ENCODE data around the gene EVI5. TPM values are rescaled to one million over a fixed set of nuclear protein-coding genes. Genes with fewer than 3 reads are reported as not detected.

EVI5 gene
- polyA plus RNA-seq, 2 of the 4 experiments (the other 2 are of a cell fraction) = 10.2 to 10.4 TPM

DNA sequence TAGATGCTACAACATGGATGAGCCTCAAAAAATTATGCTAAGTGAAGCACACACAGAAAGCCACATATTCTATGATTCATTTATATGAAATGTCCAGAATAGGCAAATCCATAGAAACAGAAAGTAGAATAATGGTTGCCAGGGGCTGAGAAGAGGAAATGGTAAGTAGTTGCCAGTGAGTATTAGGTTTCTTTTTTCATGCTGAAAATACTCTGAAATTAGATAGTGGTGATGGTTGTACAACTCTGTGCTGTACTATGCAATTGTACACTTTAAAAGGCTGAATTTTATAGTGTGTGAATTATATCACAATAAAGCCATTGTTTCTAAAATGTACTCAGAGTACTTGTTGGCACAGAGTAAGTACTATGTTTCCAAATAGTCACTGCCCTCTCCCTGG lies 282.7 kb downstream of the EVI5 start:
- no peaks in the 10 kb centered on the region for H3K4me1 ChIP-seq
- ChIA-PET CTCF (interaction anchor here (0.6 kb wide), 1 partner anchor 20 kb away, joined by 4 read pairs; no protein-coding TSS in a partner anchor), POLR2A (no interaction called here)
- no peak overlapping the region for H3K27ac ChIP-seq
- H3K4me3 ChIP-seq = no peak overlapping the region
- DNase-seq (ENCODE audit: low read depth in 1 of 2, low spot score in 1 of 2) (no peak), FAIRE-seq (no peak), ATAC-seq (no peak)
- H3K9me3 ChIP-seq = no peaks in the 10 kb centered on the region
- H3K4me2 ChIP-seq = no peak overlapping the region
- TF ChIP-seq, protein P1, sequence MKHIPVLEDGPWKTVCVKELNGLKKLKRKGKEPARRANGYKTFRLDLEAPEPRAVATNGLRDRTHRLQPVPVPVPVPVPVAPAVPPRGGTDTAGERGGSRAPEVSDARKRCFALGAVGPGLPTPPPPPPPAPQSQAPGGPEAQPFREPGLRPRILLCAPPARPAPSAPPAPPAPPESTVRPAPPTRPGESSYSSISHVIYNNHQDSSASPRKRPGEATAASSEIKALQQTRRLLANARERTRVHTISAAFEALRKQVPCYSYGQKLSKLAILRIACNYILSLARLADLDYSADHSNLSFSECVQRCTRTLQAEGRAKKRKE (CRISPR knock-in tag; IDR thresholded peaks at IDR 0.05; ENCODE audit: low read depth) = no peak
- TF ChIP-seq MAZ (IDR thresholded peaks at IDR 0.05; ENCODE audit: borderline replicate concordance, low read depth, low read length) (no peak), PHF8 (IDR thresholded peaks at IDR 0.05; ENCODE audit: borderline replicate concordance, low read depth) (no peak), BHLHE40 (IDR thresholded peaks at IDR 0.05; ENCODE audit: low read depth, low read length) (no peak), FOSB (CRISPR knock-in tag; IDR thresholded peaks at IDR 0.05) (no peak), RCOR1 (IDR thresholded peaks at IDR 0.05; ENCODE audit: low read depth, low read length) (no peak), EP300 (IDR thresholded peaks at IDR 0.05) (no peak), KDM5A (IDR thresholded peaks at IDR 0.05) (no peak), EHMT2 (IDR thresholded peaks at IDR 0.05; ENCODE audit: low read depth) (no peak), CHD4 (IDR thresholded peaks at IDR 0.05; ENCODE audit: borderline replicate concordance) (no peak)
- TF ChIP-seq, protein P2, sequence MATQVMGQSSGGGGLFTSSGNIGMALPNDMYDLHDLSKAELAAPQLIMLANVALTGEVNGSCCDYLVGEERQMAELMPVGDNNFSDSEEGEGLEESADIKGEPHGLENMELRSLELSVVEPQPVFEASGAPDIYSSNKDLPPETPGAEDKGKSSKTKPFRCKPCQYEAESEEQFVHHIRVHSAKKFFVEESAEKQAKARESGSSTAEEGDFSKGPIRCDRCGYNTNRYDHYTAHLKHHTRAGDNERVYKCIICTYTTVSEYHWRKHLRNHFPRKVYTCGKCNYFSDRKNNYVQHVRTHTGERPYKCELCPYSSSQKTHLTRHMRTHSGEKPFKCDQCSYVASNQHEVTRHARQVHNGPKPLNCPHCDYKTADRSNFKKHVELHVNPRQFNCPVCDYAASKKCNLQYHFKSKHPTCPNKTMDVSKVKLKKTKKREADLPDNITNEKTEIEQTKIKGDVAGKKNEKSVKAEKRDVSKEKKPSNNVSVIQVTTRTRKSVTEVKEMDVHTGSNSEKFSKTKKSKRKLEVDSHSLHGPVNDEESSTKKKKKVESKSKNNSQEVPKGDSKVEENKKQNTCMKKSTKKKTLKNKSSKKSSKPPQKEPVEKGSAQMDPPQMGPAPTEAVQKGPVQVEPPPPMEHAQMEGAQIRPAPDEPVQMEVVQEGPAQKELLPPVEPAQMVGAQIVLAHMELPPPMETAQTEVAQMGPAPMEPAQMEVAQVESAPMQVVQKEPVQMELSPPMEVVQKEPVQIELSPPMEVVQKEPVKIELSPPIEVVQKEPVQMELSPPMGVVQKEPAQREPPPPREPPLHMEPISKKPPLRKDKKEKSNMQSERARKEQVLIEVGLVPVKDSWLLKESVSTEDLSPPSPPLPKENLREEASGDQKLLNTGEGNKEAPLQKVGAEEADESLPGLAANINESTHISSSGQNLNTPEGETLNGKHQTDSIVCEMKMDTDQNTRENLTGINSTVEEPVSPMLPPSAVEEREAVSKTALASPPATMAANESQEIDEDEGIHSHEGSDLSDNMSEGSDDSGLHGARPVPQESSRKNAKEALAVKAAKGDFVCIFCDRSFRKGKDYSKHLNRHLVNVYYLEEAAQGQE (IDR thresholded peaks at IDR 0.05) = no peak
- TF ChIP-seq, protein P3, sequence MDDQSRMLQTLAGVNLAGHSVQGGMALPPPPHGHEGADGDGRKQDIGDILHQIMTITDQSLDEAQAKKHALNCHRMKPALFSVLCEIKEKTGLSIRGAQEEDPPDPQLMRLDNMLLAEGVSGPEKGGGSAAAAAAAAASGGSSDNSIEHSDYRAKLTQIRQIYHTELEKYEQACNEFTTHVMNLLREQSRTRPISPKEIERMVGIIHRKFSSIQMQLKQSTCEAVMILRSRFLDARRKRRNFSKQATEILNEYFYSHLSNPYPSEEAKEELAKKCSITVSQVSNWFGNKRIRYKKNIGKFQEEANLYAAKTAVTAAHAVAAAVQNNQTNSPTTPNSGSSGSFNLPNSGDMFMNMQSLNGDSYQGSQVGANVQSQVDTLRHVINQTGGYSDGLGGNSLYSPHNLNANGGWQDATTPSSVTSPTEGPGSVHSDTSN (IDR thresholded peaks at IDR 0.05) = no peak
- TF ChIP-seq, protein P4, sequence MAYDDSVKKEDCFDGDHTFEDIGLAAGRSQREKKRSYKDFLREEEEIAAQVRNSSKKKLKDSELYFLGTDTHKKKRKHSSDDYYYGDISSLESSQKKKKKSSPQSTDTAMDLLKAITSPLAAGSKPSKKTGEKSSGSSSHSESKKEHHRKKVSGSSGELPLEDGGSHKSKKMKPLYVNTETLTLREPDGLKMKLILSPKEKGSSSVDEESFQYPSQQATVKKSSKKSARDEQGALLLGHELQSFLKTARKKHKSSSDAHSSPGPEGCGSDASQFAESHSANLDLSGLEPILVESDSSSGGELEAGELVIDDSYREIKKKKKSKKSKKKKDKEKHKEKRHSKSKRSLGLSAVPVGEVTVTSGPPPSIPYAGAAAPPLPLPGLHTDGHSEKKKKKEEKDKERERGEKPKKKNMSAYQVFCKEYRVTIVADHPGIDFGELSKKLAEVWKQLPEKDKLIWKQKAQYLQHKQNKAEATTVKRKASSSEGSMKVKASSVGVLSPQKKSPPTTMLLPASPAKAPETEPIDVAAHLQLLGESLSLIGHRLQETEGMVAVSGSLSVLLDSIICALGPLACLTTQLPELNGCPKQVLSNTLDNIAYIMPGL (CRISPR knock-in tag; IDR thresholded peaks at IDR 0.05; ENCODE audit: borderline replicate concordance) = no peak

DNA sequence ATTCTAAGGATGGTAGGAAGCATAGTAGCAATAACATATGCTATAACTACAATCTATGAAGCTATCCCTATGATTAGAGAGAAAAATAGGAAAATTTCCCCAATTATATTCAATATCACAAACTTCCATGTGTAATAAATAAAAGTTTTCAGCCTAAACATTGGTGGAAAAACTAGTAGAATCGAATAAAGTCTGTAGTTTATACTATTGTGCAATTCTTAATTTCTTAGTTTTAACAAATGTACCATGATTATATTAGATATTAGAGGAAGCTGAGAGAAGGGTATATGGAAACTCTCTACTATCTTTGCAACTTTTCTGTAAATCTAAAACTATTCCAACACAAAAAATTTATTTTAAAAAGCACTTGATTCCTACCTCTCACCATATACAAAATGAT lies 284.4 kb downstream of the EVI5 start:
- Histone ChIP-seq H3K9me3 (no peaks in the 10 kb centered on the region), H3K27ac (no peak overlapping the region), H3K4me1 (no peaks in the 10 kb centered on the region), H3K4me3 (no peak overlapping the region), H3K4me2 (no peak overlapping the region)
- ChIA-PET CTCF (no interaction called here), POLR2A (no interaction called here)
- TF ChIP-seq ESRRA (IDR thresholded peaks at IDR 0.05; ENCODE audit: borderline replicate concordance, low read length) = no peak
- no peak for TF ChIP-seq MAFK (IDR thresholded peaks at IDR 0.05; ENCODE audit: partially characterized antibody)
- TF ChIP-seq PHF8 (IDR thresholded peaks at IDR 0.05; ENCODE audit: borderline replicate concordance, low read depth) = no peak
- TF ChIP-seq JUNB (IDR thresholded peaks at IDR 0.05) = no peak
- TF ChIP-seq TFCP2L1 (CRISPR knock-in tag; IDR thresholded peaks at IDR 0.05) = no peak
- TF ChIP-seq RAD21 (conservative IDR thresholded peaks at IDR 0.05 in 1 of 2, IDR thresholded peaks at IDR 0.05 in 1 of 2) = no peak
- WGBS (ENCODE audit: missing lambda C conversion rate) = 4% methylated on average over 1 of the region's 1 CpG
- FAIRE-seq (no peak), DNase-seq (ENCODE audit: low read depth in 1 of 2, low spot score in 1 of 2) (no peak), ATAC-seq (no peak)
